Skin of body (tissue), 2 donors: ENCODE data around the gene ATP7A. TPM values are rescaled to one million over a fixed set of nuclear protein-coding genes. Genes with fewer than 3 reads are reported as not detected.
"Not testable (repeated sequence)": the region's sequence is repeated elsewhere in the genome, so short reads cannot be mapped to it uniquely, and the experiment has no call there.

Source experiments
- DNase-seq: peaks from one replicate; lab custom pipeline; 2025; lab: John Stamatoyannopoulos, UW
- total RNA-seq: library from RNA; depleted of rRNA; stranded (reverse); fragments of >200 nt; gene quantifications from one replicate; pipeline ENCODE4 v1.2.3, GENCODE V29; 2014

The ATP7A gene
- total RNA-seq, result 20.4 TPM

GRCh38 chrX:77910108-77910840, at the start of gene ATP7A:
ATP7A (plus strand) TSS chrX:77910693; CDS start chrX:77971642, 60,949 bp downstream.
- DNase-seq, result peak; percentile 88

- DNase-seq, result no peak
These were observed 35.1 kb upstream of the ATP7A start for GRCh38 chrX:77875372-77875771.

GRCh38 chrX:77881418-77881817, 29.1 kb upstream of the ATP7A start:
- not testable (repeated sequence) for DNase-seq

- no peak for DNase-seq
These were observed 17.6 kb upstream of the ATP7A start for GRCh38 chrX:77892887-77893286.

- DNase-seq, result no peak
These were observed 16.8 kb upstream of the ATP7A start for GRCh38 chrX:77893713-77894112.

- peak; percentile 97 for DNase-seq
These were observed 15.3 kb upstream of the ATP7A start, which contains the start of gene MAGT1 for GRCh38 chrX:77894921-77895886. MAGT1 (minus strand) TSS chrX:77895435; CDS start chrX:77895410, 25 bp downstream.

GRCh38 chrX:77899081-77899828, 11.2 kb upstream of the ATP7A start, which contains the start of gene COX7B:
COX7B (plus strand) TSS chrX:77899468; CDS start chrX:77899554, 86 bp downstream.
- peak; percentile 93 for DNase-seq

- DNase-seq, result no peak
These were observed 9.8 kb upstream of the ATP7A start for GRCh38 chrX:77900688-77901087.

GRCh38 chrX:77901506-77901905, 9.0 kb upstream of the ATP7A start:
- DNase-seq, result no peak

GRCh38 chrX:77917294-77917933, 6.9 kb downstream of the ATP7A start:
- DNase-seq, result no peak

GRCh38 chrX:77918568-77918967, 8.1 kb downstream of the ATP7A start:
- DNase-seq, result no peak

GRCh38 chrX:77919370-77919769, 8.9 kb downstream of the ATP7A start:
- not testable (repeated sequence) for DNase-seq

GRCh38 chrX:77922787-77923186, 12.3 kb downstream of the ATP7A start:
- DNase-seq, result no peak

GRCh38 chrX:77924320-77924859, 13.9 kb downstream of the ATP7A start:
- DNase-seq, result no peak

GRCh38 chrX:77925764-77926163, 15.3 kb downstream of the ATP7A start:
- DNase-seq, result no peak

- no peak for DNase-seq
These were observed 20.1 kb downstream of the ATP7A start for GRCh38 chrX:77930581-77930980.

GRCh38 chrX:77935886-77936285, 25.4 kb downstream of the ATP7A start:
- DNase-seq, result no peak

GRCh38 chrX:77936299-77936698, 25.8 kb downstream of the ATP7A start:
- no peak for DNase-seq

- DNase-seq, result no peak
These were observed 26.8 kb downstream of the ATP7A start for GRCh38 chrX:77937291-77937690.

- DNase-seq, result no peak
These were observed 27.7 kb downstream of the ATP7A start for GRCh38 chrX:77938083-77938680.
